Progenitor cell of endocrine pancreas (in vitro differentiated cells): ENCODE data around the gene PLPPR5. TPM values are rescaled to one million over a fixed set of nuclear protein-coding genes. Genes with fewer than 3 reads are reported as not detected.

Experiments
- DNase-seq: peaks from one replicate; pipeline ENCODE4 v3.0.0; 2021; ENCODE audit warnings: low spot score; ENCODE audit not compliant: unreplicated experiment
- H3K27ac Mint-ChIP-seq: 2 replicates; pipeline ENCODE4 v1.8.0; 2021; ENCODE audit warnings: mild to moderate bottlenecking, moderate library complexity, mixed read lengths
- H3K27me3 Mint-ChIP-seq: 2 replicates; pipeline ENCODE4 v1.8.0; 2021; ENCODE audit warnings: mixed read lengths
- H3K36me3 Mint-ChIP-seq: 2 replicates; pipeline ENCODE4 v1.8.0; 2022; ENCODE audit warnings: mixed read lengths; ENCODE audit not compliant: insufficient read depth
- H3K4me1 Mint-ChIP-seq: 2 replicates; pipeline ENCODE4 v1.8.0; 2021; ENCODE audit warnings: low read depth, mixed read lengths
- H3K4me3 Mint-ChIP-seq: 2 replicates; pipeline ENCODE4 v1.8.0; 2021; ENCODE audit warnings: low read depth, mild to moderate bottlenecking, moderate library complexity, mixed read lengths
- H3K9me3 Mint-ChIP-seq: 2 replicates; pipeline ENCODE4 v1.8.0; 2021; ENCODE audit warnings: low read depth, mixed read lengths
- CTCF ChIP-seq: fragments of 200-600 bp; sonication (generic); IDR thresholded peaks from one replicate; pipeline ENCODE4 v1.5.0; 2021; ENCODE audit warnings: antibody characterized with exemption, mild to moderate bottlenecking; ENCODE audit not compliant: unreplicated experiment
- total RNA-seq: library from RNA; stranded (reverse); gene quantifications from 2 replicates; pipeline ENCODE4 v1.2.1, GENCODE V29; 2021

Gene PLPPR5
- total RNA-seq, 1 donor from 2014 or later: 0.77 TPM

- H3K27me3 Mint-ChIP-seq: no peaks in the 10 kb centered on the region
- no peak overlapping the region for H3K27ac Mint-ChIP-seq
- no peaks in the 10 kb centered on the region for H3K4me1 Mint-ChIP-seq
- no peaks in the 10 kb centered on the region for H3K9me3 Mint-ChIP-seq
- no peak for TF ChIP-seq CTCF
- H3K4me3 Mint-ChIP-seq: no peak overlapping the region
- DNase-seq: no peak
- H3K36me3 Mint-ChIP-seq: no peaks in the 10 kb centered on the region
These were observed 37.5 kb downstream of the PLPPR5 start for GRCh38 chr1:98967122-98967521.

GRCh38 chr1:98965394-98965793 is 39.3 kb downstream of the PLPPR5 start:
- no peak for DNase-seq
- no peak for TF ChIP-seq CTCF
- Mint-ChIP-seq H3K36me3 (no peaks in the 10 kb centered on the region), H3K9me3 (no peaks in the 10 kb centered on the region), H3K4me1 (no peaks in the 10 kb centered on the region), H3K27ac (no peak overlapping the region), H3K4me3 (no peak overlapping the region), H3K27me3 (no peaks in the 10 kb centered on the region)

- Mint-ChIP-seq H3K27ac (no peak overlapping the region), H3K9me3 (no peaks in the 10 kb centered on the region), H3K27me3 (no peaks in the 10 kb centered on the region), H3K36me3 (no peaks in the 10 kb centered on the region), H3K4me1 (no peaks in the 10 kb centered on the region), H3K4me3 (no peak overlapping the region)
- no peak for DNase-seq
- no peak for TF ChIP-seq CTCF
These were observed 40.5 kb downstream of the PLPPR5 start for GRCh38 chr1:98964198-98964597.

GRCh38 chr1:98963064-98963758 is 41.5 kb downstream of the PLPPR5 start:
- Mint-ChIP-seq H3K4me3 (no peak overlapping the region), H3K4me1 (no peaks in the 10 kb centered on the region), H3K27ac (no peak overlapping the region), H3K9me3 (no peaks in the 10 kb centered on the region), H3K27me3 (no peaks in the 10 kb centered on the region), H3K36me3 (no peaks in the 10 kb centered on the region)
- no peak for DNase-seq
- no peak for TF ChIP-seq CTCF

- Mint-ChIP-seq H3K27ac (no peak overlapping the region), H3K4me1 (no peaks in the 10 kb centered on the region), H3K9me3 (no peaks in the 10 kb centered on the region), H3K36me3 (no peaks in the 10 kb centered on the region), H3K27me3 (no peaks in the 10 kb centered on the region), H3K4me3 (no peak overlapping the region)
- no peak for DNase-seq
- no peak for TF ChIP-seq CTCF
These were observed 42.5 kb downstream of the PLPPR5 start for GRCh38 chr1:98962156-98962555.
